Activated CD4-positive, CD25-positive, alpha-beta regulatory T cell treated with anti-CD3 and anti-CD28 coated beads, Interleukin-2, amount 50 U/mL, for 16 hours (primary cell): ENCODE results near the gene SKIC3.
A peak's percentile ranks its signal among the peaks of the same experiment; 100 is the strongest.

Experiments used
- DNase-seq: peaks from one replicate; pipeline ENCODE4 v3.0.0-alpha.2; 2020; ENCODE audit warnings: low read depth, low spot score

The SKIC3 gene

GRCh38 chr5:95554647-95555548 lies at the start of gene SKIC3, which contains the start of gene ARSK:
Gene SKIC3 (minus strand): TSS chr5:95554977. CDS start chr5:95547150, 7,827 bp downstream.
Gene ARSK (plus strand): TSS chr5:95555101. CDS start chr5:95555279, 178 bp downstream.
- DNase-seq, result peak; percentile 84

DNA sequence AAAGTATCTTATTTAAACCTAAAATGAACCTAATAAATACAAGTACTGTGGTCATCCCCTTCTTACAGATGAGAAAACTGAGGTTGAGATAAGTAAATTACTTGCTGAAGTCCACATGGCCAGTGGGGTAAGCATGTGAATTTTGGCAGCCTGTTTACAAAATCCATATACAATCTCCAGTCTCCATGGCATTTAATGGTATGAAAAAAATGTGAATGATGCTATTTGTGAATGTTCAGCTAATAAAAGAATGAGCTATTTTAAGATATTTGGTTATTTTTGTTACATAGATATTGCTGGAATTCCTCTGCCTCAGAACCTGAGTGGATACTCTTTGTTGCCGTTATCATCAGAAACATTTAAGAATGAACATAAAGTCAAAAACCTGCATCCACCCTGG lies 45.8 kb upstream of the SKIC3 start:
- DNase-seq, result no peak

DNA sequence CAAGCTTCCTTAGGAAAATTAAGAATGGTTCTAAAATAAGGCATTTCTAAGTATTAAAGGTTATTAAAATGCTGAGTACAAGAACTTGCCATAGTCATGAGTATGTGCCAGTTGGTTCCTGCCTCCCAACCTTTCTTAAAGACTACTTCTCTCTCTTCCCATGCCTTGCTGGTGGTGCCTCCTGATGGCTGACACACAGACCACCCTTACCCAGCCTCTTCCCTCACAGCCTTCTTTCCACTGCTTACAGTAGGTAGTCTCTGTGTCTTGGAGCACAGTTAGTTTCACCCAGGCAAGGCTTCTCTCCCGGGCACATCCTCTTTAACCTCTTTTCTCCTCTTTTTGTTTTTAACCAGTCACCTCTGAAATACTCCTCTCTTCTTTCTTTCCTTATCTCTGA lies 44.5 kb upstream of the SKIC3 start:
- DNase-seq, result no peak

DNA sequence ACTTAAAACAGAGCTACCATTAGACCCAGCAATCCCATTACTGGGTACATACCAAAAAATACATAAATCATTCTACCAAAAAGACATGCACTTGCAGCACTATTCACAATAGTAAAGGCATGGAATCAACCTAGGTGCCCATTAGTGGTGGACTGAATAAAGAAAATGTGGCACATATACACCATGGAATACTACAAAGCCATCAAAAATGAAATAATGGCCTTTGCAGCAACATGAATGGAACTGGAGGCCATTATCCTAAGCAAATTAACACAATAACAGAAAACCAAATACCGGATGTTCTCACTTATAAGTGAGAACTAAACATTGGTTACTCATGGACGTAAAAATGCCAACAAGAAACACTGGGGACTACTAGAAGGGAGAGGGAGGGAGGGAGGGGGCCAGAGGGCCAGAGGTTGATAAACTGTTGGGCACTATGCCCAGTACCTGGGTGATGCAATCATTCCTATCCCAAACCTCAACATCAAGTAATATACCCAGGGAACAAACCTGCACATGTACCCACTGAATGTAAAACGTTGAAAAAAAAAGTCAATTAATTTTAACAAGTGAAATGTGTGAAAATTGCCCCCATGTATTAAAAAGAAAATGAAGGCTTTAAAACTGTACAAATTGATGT lies 40.6 kb upstream of the SKIC3 start:
- no peak for DNase-seq

- DNase-seq, result no peak
These were observed 36.7 kb upstream of the SKIC3 start for GRCh38 chr5:95591490-95591901.

DNA sequence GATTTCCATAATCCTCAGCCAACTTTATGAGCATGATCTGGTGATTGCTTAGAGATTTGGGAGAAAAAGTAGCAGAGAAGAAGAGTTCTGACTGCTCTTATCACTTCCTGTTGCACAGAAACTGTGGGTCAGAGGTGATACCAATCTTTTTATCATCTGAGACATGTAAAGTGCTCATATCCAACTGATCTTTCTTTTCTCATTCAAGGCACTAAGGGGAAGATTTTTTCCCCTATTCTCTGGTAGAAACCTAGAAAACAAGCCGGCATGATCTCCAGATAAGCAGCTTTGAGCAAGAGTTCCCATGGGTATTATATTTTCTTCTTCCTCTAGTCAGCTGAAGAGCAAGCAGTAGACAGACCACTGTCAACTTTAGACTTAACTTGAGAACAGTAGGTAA lies 36.1 kb upstream of the SKIC3 start:
- no peak for DNase-seq

DNA sequence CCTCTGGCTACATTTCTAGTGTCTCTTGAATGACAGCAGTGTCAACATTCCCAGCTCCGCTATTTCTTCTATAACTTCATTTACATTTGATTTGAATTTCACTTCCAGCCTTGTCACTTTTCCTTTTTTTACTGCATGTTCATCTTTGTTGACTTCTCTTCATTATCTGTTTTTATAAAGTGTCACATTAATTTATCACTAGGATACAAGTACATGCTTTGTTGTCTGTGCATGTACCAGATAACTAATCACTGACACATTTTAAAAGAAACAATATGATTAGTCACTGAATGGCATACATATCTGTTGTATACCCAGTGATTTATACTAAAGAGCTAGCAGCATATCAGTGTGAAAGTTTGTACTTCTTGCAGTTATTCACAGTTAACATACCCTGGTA lies 29.2 kb upstream of the SKIC3 start:
- no peak for DNase-seq

GRCh38 chr5:95581576-95581975 lies 26.8 kb upstream of the SKIC3 start:
- no peak for DNase-seq

GRCh38 chr5:95572016-95572415 lies 17.2 kb upstream of the SKIC3 start:
- DNase-seq, result no peak

- DNase-seq, result no peak
These were observed 10.6 kb upstream of the SKIC3 start for GRCh38 chr5:95565280-95565920.

DNA sequence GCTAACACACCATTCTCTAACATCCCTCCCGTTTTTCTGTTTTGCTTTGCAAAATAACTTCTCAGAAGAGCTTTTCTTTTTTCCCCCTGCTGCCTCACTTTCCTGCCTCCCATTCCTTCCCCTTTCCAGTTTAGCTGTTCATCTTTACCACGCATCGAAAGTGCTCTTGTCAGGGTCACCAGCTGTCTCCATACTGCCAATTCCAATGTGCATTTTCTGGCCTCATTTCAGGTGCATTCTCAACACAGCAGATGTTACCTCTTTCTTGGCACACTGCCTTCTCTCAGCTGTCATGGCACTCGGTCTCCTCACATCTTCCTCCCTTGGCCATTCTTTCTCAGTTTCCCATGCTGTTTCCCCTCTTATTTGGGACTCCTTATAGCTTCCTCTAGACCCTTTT lies 9.7 kb upstream of the SKIC3 start:
- no peak for DNase-seq

DNA sequence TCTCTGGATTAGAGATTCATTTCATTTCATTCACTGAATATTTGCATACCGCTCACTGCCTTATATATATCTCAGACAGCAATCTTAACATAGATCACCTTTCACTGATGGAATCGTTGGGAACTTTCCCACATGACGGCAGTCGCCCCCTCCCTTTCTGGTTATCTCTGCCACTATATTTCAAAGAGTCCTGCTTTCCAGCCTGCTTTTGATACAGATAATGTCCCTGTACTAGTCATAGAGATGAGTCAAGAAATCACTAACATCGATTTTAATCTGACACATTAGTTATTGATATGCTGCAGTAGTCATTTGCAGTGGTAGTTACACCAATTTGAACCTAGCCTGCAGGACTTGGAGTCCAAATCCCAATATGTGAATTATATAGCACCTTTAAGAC lies 8.6 kb upstream of the SKIC3 start:
- DNase-seq, result no peak

DNA sequence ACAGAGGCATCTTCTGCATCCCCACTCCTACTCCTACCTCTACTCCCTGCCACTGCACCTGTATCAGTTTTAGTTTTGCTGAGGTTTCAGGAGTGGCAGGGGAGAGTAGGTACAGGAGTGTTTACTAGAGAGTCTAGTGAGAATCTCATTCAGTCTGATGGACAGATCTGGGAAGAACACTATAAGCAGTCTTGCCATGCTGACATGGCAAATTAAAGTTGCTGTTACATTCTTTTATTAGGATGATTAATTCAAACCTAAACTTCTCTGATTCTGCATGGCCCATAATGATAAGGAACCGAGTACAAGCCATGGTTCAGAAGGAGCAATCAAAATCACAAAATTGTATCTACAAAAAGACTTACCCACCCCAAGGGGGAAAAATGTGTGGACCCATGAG lies 7.5 kb upstream of the SKIC3 start:
- DNase-seq, result no peak

DNA sequence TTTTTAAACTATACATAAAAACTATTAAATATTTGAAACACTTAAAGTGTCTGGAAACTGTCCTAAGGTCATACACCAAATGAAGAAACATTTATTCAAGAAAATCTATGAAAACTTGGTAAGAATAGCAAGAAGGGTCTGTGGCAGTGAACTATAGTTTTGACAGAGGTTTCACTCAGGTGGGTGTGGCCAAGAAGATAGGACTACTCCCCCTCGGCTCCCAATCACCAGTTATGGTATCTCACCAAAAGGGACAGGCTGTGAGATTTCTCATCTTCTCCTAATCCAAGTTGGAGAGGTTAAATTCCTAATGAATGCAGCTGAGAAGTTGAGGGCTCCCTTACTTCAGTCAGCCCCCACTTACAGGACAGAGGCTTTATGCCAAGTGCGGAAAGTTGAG lies 3.1 kb upstream of the SKIC3 start:
- DNase-seq, result no peak

DNA sequence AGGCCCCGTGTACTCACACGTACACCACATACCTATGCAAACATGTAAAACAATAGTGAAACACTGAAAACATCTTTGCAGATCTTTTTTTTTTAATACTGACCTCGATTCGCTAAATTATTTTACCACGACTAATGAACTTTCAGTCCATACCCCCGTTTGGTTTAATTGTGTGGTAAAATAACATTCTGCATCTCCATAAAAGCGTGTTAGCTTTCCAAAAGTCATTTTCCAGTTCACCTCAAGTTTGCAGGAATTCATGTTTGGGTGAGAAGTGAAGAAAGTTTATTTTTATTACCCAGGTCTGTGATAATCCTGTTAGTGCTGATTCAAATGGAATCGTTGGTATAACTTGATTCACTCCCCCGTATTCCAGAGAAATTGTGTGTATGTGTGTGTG lies 776 bp upstream of the SKIC3 start:
- no peak for DNase-seq

- no peak for DNase-seq
These were observed 488 bp downstream of the SKIC3 start for GRCh38 chr5:95554331-95554646.

DNA sequence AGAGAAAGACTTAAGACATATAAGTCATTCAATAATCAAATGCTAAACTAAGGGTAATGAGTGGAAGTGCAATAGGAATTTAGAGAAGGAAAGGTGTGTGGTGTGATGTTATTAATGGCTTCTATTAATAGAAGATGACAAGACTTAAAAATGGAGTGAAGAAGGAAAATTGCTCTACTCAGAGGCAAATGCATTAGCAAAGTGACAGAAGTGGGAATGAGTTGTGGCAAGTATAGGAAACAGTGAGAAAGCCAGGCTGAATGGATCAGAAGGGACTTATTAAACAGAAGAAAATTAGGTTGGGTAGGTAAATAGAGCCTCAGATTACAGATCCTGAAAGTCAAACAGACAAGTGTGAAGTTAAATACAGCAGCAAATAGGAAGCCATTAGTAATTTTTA lies 5.7 kb downstream of the SKIC3 start:
- no peak for DNase-seq

DNA sequence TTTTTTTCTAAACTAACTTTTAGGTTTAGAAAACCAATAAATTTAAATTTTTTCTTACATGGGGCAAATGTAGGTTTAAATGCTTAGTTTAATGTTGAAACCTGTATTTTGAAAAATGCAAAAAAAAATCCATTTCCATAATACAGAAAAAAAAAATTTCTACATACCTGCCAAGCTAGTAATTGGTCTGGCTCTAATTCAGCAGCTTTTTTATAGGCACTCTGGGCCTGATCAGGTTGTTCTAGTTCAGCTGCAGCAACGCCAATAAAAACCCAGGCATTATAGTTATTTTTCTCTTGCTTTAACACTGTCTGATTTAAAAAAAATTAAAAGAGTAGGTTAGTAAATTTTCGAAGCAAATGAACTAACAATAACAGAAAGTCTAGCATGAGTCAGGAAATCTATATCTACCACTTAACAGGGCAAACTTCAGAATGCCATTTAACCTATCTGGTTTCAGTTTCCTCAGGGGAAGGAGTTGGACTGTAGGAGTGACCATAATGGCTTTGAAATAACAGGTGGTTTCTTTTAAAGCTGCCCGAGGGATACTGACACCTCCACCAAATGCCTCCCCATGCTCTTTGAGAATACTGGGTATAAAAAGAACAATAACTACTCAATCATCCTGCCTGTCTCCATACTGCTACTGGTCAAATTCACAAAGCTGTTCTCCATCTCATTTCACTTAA lies 11.6 kb downstream of the SKIC3 start:
- DNase-seq, result no peak

- DNase-seq, result no peak
These were observed 17.3 kb downstream of the SKIC3 start for GRCh38 chr5:95537501-95537900.

DNA sequence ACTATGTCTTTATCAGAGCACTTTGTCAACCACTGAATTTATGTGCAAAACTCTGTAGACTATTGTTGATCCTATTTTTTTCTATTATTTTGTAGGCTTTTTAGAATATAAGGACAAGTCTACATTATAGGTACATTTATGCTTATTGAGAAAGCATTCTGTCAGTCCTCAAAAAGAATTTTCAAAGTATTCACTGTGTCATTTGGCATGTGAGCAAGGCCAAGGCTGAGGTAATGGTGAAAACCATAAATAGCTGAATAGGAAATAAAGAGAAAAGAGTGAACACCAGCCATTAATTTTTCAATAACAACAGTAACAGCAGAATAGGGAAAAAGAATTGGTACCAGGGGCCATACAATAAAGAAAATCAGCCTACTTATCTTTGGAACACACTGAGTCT lies 21.0 kb downstream of the SKIC3 start:
- no peak for DNase-seq

GRCh38 chr5:95533106-95533505 lies 21.7 kb downstream of the SKIC3 start:
- no peak for DNase-seq

DNA sequence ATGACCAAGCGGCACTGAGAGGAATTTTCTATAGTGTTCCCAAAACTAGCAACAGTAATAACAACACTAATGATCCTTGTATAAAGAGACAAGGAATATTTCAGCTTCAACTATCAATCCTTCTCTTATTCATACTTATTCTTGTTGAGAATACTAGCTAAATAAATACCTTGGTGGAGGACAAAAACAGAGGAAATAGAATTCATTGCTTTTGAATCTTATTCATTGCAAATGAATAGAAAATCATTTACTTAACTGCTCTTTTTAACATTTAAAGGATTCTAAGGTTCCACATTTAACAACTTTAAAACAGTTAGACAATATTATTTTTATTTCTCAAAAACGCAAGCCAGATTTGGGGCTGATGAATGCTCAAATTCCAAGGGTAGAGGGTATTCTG lies 22.4 kb downstream of the SKIC3 start:
- DNase-seq, result no peak
